ENCODE data around the gene MYO9A. TPM values are rescaled to one million over a fixed set of nuclear protein-coding genes. Genes with fewer than 3 reads are reported as not detected.

MYO9A gene
- total RNA-seq, 1 experiment from 2014 or later: 21.4 TPM

DNA sequence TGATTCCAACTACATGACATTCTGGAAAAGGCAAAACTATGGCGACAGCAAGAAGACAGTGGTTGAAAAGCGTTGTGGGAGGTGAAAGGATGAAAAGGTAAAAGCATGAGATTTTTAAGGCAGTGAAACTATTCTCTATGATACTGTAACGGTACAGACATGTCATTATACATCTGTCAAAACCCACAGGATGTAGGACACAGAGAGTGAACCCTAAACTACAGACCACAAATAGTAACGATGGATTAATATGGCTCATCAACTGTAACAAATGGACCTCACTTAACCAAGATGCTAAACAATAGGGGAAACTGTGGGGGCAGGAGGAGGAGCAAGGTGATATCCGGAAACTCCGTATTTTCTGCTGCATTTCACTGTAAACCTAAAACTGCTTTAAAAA, 39.1 kb downstream of the MYO9A start:
- Mint-ChIP-seq H3K4me1 (no peaks in the 10 kb centered on the region), H3K9me3 (peaks cover 3 to 5% of the 10 kb centered on the region in 2 experiments; a peak in 4 of 5 replicates), H3K36me3 (ENCODE audit: insufficient read depth in 1 of 3, low read depth in 3 of 3) (peaks cover 3 to 6% (median 4%) of the 10 kb centered on the region in 3 experiments; a peak in 3 of 7 replicates), H3K27ac (no peak overlapping the region), H3K27me3 (ENCODE audit: low read depth) (no peaks in the 10 kb centered on the region; the same call in none of the 2 replicates), H3K4me3 (no peak overlapping the region)
- no peak for DNase-seq
- no peaks in the 10 kb centered on the region for H3K79me1 ChIP-seq (ENCODE audit: insufficient read depth, low read depth, low read length, poor library complexity, severe bottlenecking)
- no peaks in the 10 kb centered on the region for H3K9me3 ChIP-seq (ENCODE audit: control insufficient read depth, low read depth, low read length)
- no peak overlapping the region for H3K18ac ChIP-seq (ENCODE audit: insufficient read length, low read depth, low read length)
- H4K8ac ChIP-seq (replicated peaks; ENCODE audit: insufficient read length, low read depth, low read length): no peak overlapping the region
- H2BK5ac ChIP-seq (ENCODE audit: insufficient read length, low read length): no peak overlapping the region
- H3K79me2 ChIP-seq (ENCODE audit: insufficient read depth, low read length): no peaks in the 10 kb centered on the region
- H4K20me1 ChIP-seq (ENCODE audit: control insufficient read depth, insufficient read depth, insufficient read length): no peaks in the 10 kb centered on the region
- H3K14ac ChIP-seq (ENCODE audit: insufficient read depth, low read length): no peak overlapping the region
- no peak overlapping the region for H3K9ac ChIP-seq (ENCODE audit: extremely low read depth, insufficient read length, low read length)
- TF ChIP-seq CTCF (conservative IDR thresholded peaks at IDR 0.05): no peak
- H2AK5ac ChIP-seq (ENCODE audit: insufficient read length, low read length): no peak overlapping the region
- no peak overlapping the region for H3K27ac ChIP-seq (ENCODE audit: insufficient read length, low read depth, low read length)
- H3K27me3 ChIP-seq (ENCODE audit: insufficient read depth, low read length): no peaks in the 10 kb centered on the region
- H2BK20ac ChIP-seq (ENCODE audit: low read depth, low read length, poor library complexity, severe bottlenecking): no peak overlapping the region
- no peak overlapping the region for H3K4me2 ChIP-seq (ENCODE audit: insufficient read depth, insufficient read length, low read length)
- H3K23ac ChIP-seq (ENCODE audit: insufficient read length, low read depth, low read length): no peak overlapping the region
- no peak overlapping the region for H2BK120ac ChIP-seq (ENCODE audit: low read depth, low read length, poor library complexity, severe bottlenecking)
- H2BK15ac ChIP-seq (ENCODE audit: low read depth, low read length): no peak overlapping the region
- no peak overlapping the region for H3T11ph ChIP-seq (ENCODE audit: low read length)
- H3K4ac ChIP-seq (ENCODE audit: low read depth, low read length): no peak overlapping the region
- no peaks in the 10 kb centered on the region for H3K23me2 ChIP-seq (ENCODE audit: insufficient read length, low read depth, low read length, poor library complexity, severe bottlenecking)
- no peak overlapping the region for H2BK12ac ChIP-seq (ENCODE audit: insufficient read length, low read depth, low read length)
- no peaks in the 10 kb centered on the region for H3K4me1 ChIP-seq (ENCODE audit: insufficient read depth, low read length)
- WGBS (ENCODE audit: extremely low coverage, insufficient read length, low lambda C conversion rate): no CpG with 5 or more reads among the region's 6 CpGs
- no peak overlapping the region for H3K56ac ChIP-seq (ENCODE audit: insufficient read length, low read depth, low read length)
- H4K5ac ChIP-seq (ENCODE audit: insufficient read length, low read depth, low read length): no peak overlapping the region
- no peak overlapping the region for H4K91ac ChIP-seq (ENCODE audit: insufficient read length, low read depth, low read length)
- H2AFZ ChIP-seq (ENCODE audit: low read length): no peak overlapping the region
